Measurements from ENCODE around the gene PPIB. TPM values are rescaled to one million over a fixed set of nuclear protein-coding genes. Genes with fewer than 3 reads are reported as not detected.

Gene PPIB
- polyA plus RNA-seq, 1 donor (not counting 4 experiments of a cell fraction or from before 2014, with no cell fraction given): 544 TPM

- FAIRE-seq (no peak), DNase-seq (ENCODE audit: low read depth, low spot score) (no peak)
- H4K20me1 ChIP-seq (ENCODE audit: control insufficient read depth, extremely low read depth, insufficient read depth, low read length): no peaks in the 10 kb centered on the region
- H2AFZ ChIP-seq (ENCODE audit: control insufficient read depth, low read length): no peak overlapping the region
- H3K79me2 ChIP-seq (ENCODE audit: control insufficient read depth, insufficient read depth, low read length): peaks cover 85% of the 10 kb centered on the region
- H3K9ac ChIP-seq (ENCODE audit: control insufficient read depth, extremely low read depth, insufficient read depth, low read length): no peak overlapping the region
- no peak overlapping the region for H3K27ac ChIP-seq (ENCODE audit: control insufficient read depth, insufficient read depth, low read length)
- H3K27me3 ChIP-seq (ENCODE audit: control insufficient read depth, extremely low read depth, insufficient read depth, low read length): no peaks in the 10 kb centered on the region
- dilution Hi-C loops (cut with MboI; ENCODE audit: extremely low pct_ligation_motif_present, low sequenced_read_pairs): no loop called here
- peaks cover 0 to 5% of the 10 kb centered on the region in 2 experiments for H3K36me3 ChIP-seq (ENCODE audit: control insufficient read depth in 2 of 2, extremely low read depth in 1 of 2, insufficient read depth in 2 of 2, low read length in 2 of 2)
- no peaks in the 10 kb centered on the region for H3K9me3 ChIP-seq (ENCODE audit: control insufficient read depth, low read depth, low read length)
- no peak overlapping the region for H3K4me2 ChIP-seq (ENCODE audit: control insufficient read depth, extremely low read depth, insufficient read depth, low read depth, low read length)
- peaks cover 3% of the 10 kb centered on the region for H3K4me1 ChIP-seq (ENCODE audit: control insufficient read depth, extremely low read depth, insufficient read depth, low read length)
- TF ChIP-seq CTCF (optimal IDR thresholded peaks at IDR 0.05 in 1 of 3, IDR thresholded peaks at IDR 0.05 in 1 of 3, conservative IDR thresholded peaks at IDR 0.05 in 1 of 3; ENCODE audit: extremely low read depth in 1 of 3, insufficient read depth in 2 of 3, low read length in 3 of 3) (no peak), EZH2 (IDR thresholded peaks at IDR 0.05; ENCODE audit: low read length) (no peak)
- H3K4me3 ChIP-seq (ENCODE audit: control insufficient read depth in 2 of 3, extremely low read depth in 1 of 3, insufficient read depth in 2 of 3, low read depth in 1 of 3, low read length in 3 of 3): no peak overlapping the region
- H3K9me1 ChIP-seq (ENCODE audit: control insufficient read depth, extremely low read depth, insufficient read depth, low read length): peaks cover 2% of the 10 kb centered on the region
These were observed 55.5 kb downstream of the PPIB start for GRCh38 chr15:64107337-64107736.

Small RNA genes lying within 50 kb of the gene (small RNA-seq; reads per million reads assigned to genes)
- 0 reads per million in 3 experiments for gene RF00019 (ENCODE audit: insufficient read length in 3 of 3, low read depth in 3 of 3, low replicate concordance in 1 of 3)

Other genes starting within 250 kb of the PPIB start
- 0.83 to 1.7 TPM (median 1.4 TPM) in 3 replicates for gene DAPK2, start 116.5 kb downstream of the PPIB start, polyA plus RNA-seq
- 50.2 to 111 TPM (median 51.8 TPM) in 3 replicates for gene CIAO2A, start 69.2 kb downstream of the PPIB start, polyA plus RNA-seq
- gene SNX1, start 67.0 kb downstream of the PPIB start, polyA plus RNA-seq: 78.1 to 90.2 TPM (median 86.5 TPM) in 3 replicates
- gene SNX22, start 11.3 kb downstream of the PPIB start, polyA plus RNA-seq: 0.03 to 0.04 TPM in 2 of 3 replicates, not detected in the other
- gene CSNK1G1, start 193.2 kb upstream of the PPIB start, polyA plus RNA-seq: 20.4 to 28.9 TPM (median 23.8 TPM) in 3 replicates
- 11.0 to 55.0 TPM (median 37.7 TPM) in 3 replicates for gene PCLAF, start 218.4 kb upstream of the PPIB start, polyA plus RNA-seq
- 27.9 to 31.5 TPM (median 31.1 TPM) in 3 replicates for gene TRIP4, start 224.8 kb upstream of the PPIB start, polyA plus RNA-seq